ENCODE results near the gene PIAS4. TPM values are rescaled to one million over a fixed set of nuclear protein-coding genes. Genes with fewer than 3 reads are reported as not detected.

PIAS4 gene
- total RNA-seq, 3 donors from 2014 or later: 27.4 to 44.6 (median 29.5) TPM

GRCh38 chr19:3981373-3981735, 26.2 kb upstream of the PIAS4 start:
- no peak for DNase-seq
- no peak for TF ChIP-seq CTCF (IDR thresholded peaks at IDR 0.05)
- Histone ChIP-seq H3K36me3 (ENCODE audit: low read depth) (peaks cover 57% of the 10 kb centered on the region), H3K9me3 (no peaks in the 10 kb centered on the region), H3K4me1 (ENCODE audit: low read depth) (peaks cover 17% of the 10 kb centered on the region), H3K4me3 (no peak overlapping the region)
- ATAC-seq: no peak
- intact Hi-C loops (cut with DNase I, micrococcal nuclease): no loop called here

DNA sequence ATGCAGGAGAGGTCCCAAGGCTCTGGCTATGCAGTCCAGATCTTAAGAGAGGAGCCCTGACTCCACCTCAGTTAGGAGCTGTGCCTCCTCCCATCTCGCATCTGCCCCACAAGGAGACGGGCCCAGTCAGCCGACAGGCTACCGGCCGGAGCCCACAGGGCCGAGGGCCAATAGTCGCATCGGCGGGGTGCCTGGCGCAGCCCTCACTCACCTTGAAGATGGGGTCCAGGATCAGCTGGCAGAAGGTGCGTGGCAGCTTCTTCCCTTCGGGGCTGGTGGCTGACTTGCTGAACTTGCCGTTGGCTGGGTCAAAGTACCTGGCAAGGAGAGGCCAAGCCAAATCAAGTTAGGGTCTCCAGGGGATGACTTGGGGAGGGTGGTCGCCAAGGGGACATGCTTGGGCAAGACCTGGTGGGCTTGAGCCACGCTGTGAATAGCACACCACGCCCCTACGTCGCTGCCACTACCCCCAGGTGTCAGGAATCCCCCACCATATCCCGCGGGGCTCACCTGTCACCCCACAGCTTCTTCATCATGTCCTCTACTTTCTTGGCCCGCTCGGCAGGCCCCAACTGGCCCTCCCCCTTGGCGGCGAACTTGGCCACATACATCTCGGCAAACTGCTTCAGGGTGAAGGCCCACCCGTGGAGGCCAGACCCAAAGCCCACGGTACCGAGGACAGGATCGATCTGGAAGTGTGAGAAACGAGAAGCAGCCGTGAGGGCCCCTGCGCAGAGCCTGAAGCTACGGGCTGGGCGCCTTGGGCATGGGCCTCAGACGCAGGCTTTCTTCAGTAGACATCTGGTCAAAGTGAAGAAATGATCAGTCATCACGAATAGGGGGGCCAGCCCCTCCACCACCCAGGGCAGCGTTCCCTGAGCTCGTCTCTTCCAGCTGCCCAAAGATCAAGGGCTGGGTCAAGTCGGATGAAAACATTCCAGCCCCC, 25.5 kb upstream of the PIAS4 start:
- intact Hi-C loops (cut with DNase I, micrococcal nuclease): no loop called here
- Histone ChIP-seq H3K4me3 (no peak overlapping the region), H3K9me3 (no peaks in the 10 kb centered on the region), H3K36me3 (ENCODE audit: low read depth) (peaks cover 55% of the 10 kb centered on the region), H3K4me1 (ENCODE audit: low read depth) (peaks cover 24% of the 10 kb centered on the region)
- no peak for TF ChIP-seq CTCF (IDR thresholded peaks at IDR 0.05)
- peak in 1 of 3 donors; percentile 48 for DNase-seq
- no peak for ATAC-seq

DNA sequence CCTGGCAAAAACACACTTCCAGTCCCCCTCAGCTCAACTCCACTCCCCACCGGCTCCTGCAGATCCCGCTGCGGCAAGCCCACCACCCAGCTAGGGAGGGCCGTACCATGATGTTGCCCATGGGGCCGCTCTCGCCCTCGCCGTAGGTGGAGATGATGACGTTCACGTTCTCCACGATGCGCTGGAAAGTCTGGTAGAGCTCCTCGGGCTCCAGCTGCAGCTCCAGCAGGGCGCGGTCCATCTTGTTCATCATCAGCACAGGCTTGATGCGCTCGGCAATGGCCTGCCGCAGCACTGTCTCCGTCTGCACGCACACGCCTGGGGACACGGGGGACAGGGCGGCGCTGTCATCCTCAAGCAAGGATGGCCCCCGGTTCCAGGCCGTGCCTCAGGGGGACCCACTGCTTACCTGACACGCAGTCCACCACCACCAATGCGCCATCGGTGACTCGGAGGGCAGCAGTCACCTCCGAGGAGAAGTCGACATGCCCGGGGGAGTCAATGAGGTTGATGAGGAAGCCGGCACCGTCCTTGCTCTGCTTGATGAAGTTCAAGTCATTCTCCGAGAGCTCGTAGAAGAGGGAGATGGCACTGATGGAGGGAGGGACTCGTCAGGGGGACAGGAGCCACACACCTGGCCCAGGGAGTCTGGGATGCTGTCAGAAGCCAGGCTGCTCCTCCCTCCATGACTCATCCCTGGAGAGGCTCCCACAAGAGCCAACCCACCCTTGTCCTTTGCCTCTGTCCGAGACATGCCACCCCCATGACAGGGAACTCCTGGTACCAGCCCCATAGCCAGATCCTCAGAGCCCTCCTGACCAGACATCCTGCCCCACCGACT, 24.6 kb upstream of the PIAS4 start:
- TF ChIP-seq CTCF (IDR thresholded peaks at IDR 0.05): no peak
- Histone ChIP-seq H3K4me3 (no peak overlapping the region), H3K36me3 (ENCODE audit: low read depth) (peaks cover 46% of the 10 kb centered on the region), H3K9me3 (no peaks in the 10 kb centered on the region), H3K4me1 (ENCODE audit: low read depth) (peaks cover 31% of the 10 kb centered on the region)
- peak in 1 of 3 donors; percentile 65 for DNase-seq
- intact Hi-C loops (cut with DNase I, micrococcal nuclease): no loop called here
- no peak for ATAC-seq

- peaks cover 41% of the 10 kb centered on the region for H3K36me3 ChIP-seq (ENCODE audit: low read depth)
- H3K9me3 ChIP-seq: no peaks in the 10 kb centered on the region
- TF ChIP-seq CTCF (IDR thresholded peaks at IDR 0.05): no peak
- DNase-seq (no peak), ATAC-seq (no peak)
- no peak overlapping the region for H3K4me3 ChIP-seq
- peaks cover 31% of the 10 kb centered on the region for H3K4me1 ChIP-seq (ENCODE audit: low read depth)
- intact Hi-C loops (cut with DNase I, micrococcal nuclease): no loop called here
Measured at GRCh38 chr19:3983542-3983914, 24.0 kb upstream of the PIAS4 start.

DNA sequence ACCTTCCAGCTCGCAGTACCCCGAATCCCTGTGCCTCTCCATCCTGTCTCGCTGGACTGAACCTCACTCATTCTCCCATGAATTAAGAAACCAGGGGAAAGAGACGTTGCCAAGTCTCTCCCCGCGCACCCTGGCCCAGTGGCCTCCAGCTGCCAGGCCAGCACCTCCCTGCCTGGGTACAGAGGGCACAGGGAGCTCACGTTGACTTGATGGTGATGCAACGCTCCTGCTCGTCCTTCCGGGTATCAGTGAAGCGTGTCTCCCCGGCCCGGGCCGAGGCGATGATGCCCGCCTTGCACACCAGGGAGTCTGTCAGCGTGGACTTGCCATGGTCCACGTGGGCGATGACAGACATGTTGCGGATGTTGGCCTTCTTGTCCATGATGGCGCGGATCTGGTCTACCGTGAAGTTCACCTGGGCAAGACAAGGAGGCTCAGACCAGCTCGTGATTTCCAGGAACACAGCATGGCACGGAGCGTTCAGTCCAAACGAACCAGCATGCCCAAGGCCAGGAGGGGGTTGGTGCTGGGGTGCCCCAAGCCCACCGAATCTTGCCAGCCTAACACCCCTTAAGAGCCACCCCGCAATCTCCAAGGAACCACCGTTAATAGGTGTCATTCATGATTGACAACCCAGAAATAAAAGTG, 23.5 kb upstream of the PIAS4 start:
- peak; percentile 60 for ATAC-seq
- Histone ChIP-seq H3K4me1 (ENCODE audit: low read depth) (peaks cover 31% of the 10 kb centered on the region), H3K9me3 (no peaks in the 10 kb centered on the region), H3K4me3 (peak overlapping the region; percentile 86), H3K36me3 (ENCODE audit: low read depth) (peaks cover 40% of the 10 kb centered on the region)
- DNase-seq: peak; percentile 60 to 81 (median 76)
- intact Hi-C loops (cut with DNase I, micrococcal nuclease): no loop called here
- no peak for TF ChIP-seq CTCF (IDR thresholded peaks at IDR 0.05)

Data from mucosa of descending colon (tissue), 3 donors.